H9 (cell line): ENCODE data around the gene PUM1. TPM values are rescaled to one million over a fixed set of nuclear protein-coding genes. Genes with fewer than 3 reads are reported as not detected.

ENCODE experiments used
- DNase-seq: peaks from one replicate; pipeline ENCODE4 v3.0.0-alpha.2; 2017
- H2AFZ ChIP-seq: one replicate; pipeline ENCODE4 v1.6.1; 2013; ENCODE audit warnings: mild to moderate bottlenecking, low read length, control low read depth, moderate library complexity
- H2AK5ac ChIP-seq: 2 replicates; pipeline ENCODE4 v1.6.1; 2013; ENCODE audit warnings: low read length, control low read depth, mixed read lengths; ENCODE audit not compliant: insufficient read length
- H2BK120ac ChIP-seq: one replicate; pipeline ENCODE4 v1.6.1; 2013; ENCODE audit warnings: low read depth, mild to moderate bottlenecking, low read length, control low read depth, inconsistent platforms; ENCODE audit not compliant: poor library complexity, severe bottlenecking
- H2BK12ac ChIP-seq: 2 replicates; pipeline ENCODE4 v1.6.1; 2013; ENCODE audit warnings: low read length, control low read depth, mixed read lengths, low read depth; ENCODE audit not compliant: insufficient read length
- H2BK15ac ChIP-seq: 2 replicates; pipeline ENCODE4 v1.6.1; 2013; ENCODE audit warnings: low read depth, low read length, control low read depth
- H2BK20ac ChIP-seq: one replicate; pipeline ENCODE4 v1.6.1; 2013; ENCODE audit warnings: low read depth, mild to moderate bottlenecking, low read length, control low read depth, inconsistent platforms; ENCODE audit not compliant: poor library complexity, severe bottlenecking
- H2BK5ac ChIP-seq: 2 replicates; pipeline ENCODE4 v1.6.1; 2013; ENCODE audit warnings: low read length, control low read depth, mixed read lengths; ENCODE audit not compliant: insufficient read length
- H3K14ac ChIP-seq: 2 replicates; pipeline ENCODE4 v1.6.1; 2013; ENCODE audit warnings: low read length, control low read depth; ENCODE audit not compliant: insufficient read depth
- H3K18ac ChIP-seq: 2 replicates; pipeline ENCODE4 v1.6.1; 2013; ENCODE audit warnings: low read depth, mild to moderate bottlenecking, mixed read lengths, low read length, control low read depth; ENCODE audit not compliant: insufficient read length
- H3K23ac ChIP-seq: 2 replicates; pipeline ENCODE4 v1.6.1; 2013; ENCODE audit warnings: low read length, control low read depth, mixed read lengths, low read depth; ENCODE audit not compliant: insufficient read length
- H3K23me2 ChIP-seq: 2 replicates; pipeline ENCODE4 v1.6.1; 2013; ENCODE audit warnings: low read depth, mild to moderate bottlenecking, mixed read lengths, low read length, control low read depth; ENCODE audit not compliant: insufficient read length, poor library complexity, severe bottlenecking
- H3K27ac ChIP-seq: 2 replicates; pipeline ENCODE4 v1.5.1; 2013; ENCODE audit warnings: low read length, control low read depth, mixed read lengths, low read depth; ENCODE audit not compliant: insufficient read length
- H3K27me3 ChIP-seq: 2 replicates; pipeline ENCODE4 v1.6.1; 2013; ENCODE audit warnings: low read length, control low read depth, inconsistent platforms; ENCODE audit not compliant: insufficient read depth
- H3K4ac ChIP-seq: 2 replicates; pipeline ENCODE4 v1.6.1; 2013; ENCODE audit warnings: low read depth, mild to moderate bottlenecking, control low read depth, inconsistent platforms, low read length, moderate library complexity
- H3K4me1 ChIP-seq: 2 replicates; pipeline ENCODE4 v1.6.1; 2013; ENCODE audit warnings: low read length, control low read depth, inconsistent platforms; ENCODE audit not compliant: insufficient read depth
- H3K4me2 ChIP-seq: 2 replicates; pipeline ENCODE4 v1.6.1; 2013; ENCODE audit warnings: low read length, control low read depth, mixed read lengths; ENCODE audit not compliant: insufficient read length, insufficient read depth
- H3K56ac ChIP-seq: 2 replicates; pipeline ENCODE4 v1.6.1; 2013; ENCODE audit warnings: low read depth, mild to moderate bottlenecking, mixed read lengths, low read length, control low read depth; ENCODE audit not compliant: insufficient read length
- H3K79me1 ChIP-seq: 2 replicates; pipeline ENCODE4 v1.6.1; 2013; ENCODE audit warnings: low read depth, mild to moderate bottlenecking, moderate library complexity, low read length, control low read depth, inconsistent platforms; ENCODE audit not compliant: insufficient read depth, poor library complexity, severe bottlenecking
- H3K79me2 ChIP-seq: 2 replicates; pipeline ENCODE4 v1.6.1; 2013; ENCODE audit warnings: low read length, control low read depth, inconsistent platforms; ENCODE audit not compliant: insufficient read depth
- H3K9ac ChIP-seq: 2 replicates; pipeline ENCODE4 v1.6.1; 2013; ENCODE audit warnings: low read length, control low read depth, mixed read lengths; ENCODE audit not compliant: insufficient read length; ENCODE audit errors: extremely low read depth
- H3K9me3 ChIP-seq: one replicate; pipeline ENCODE4 v1.6.1; 2013; ENCODE audit warnings: low read depth, low read length, inconsistent platforms; ENCODE audit not compliant: control insufficient read depth
- H3T11ph ChIP-seq: one replicate; pipeline ENCODE4 v1.6.1; 2013; ENCODE audit warnings: mild to moderate bottlenecking, low read length, control low read depth, inconsistent platforms
- H4K20me1 ChIP-seq: one replicate; pipeline ENCODE4 v1.6.1; 2013; ENCODE audit not compliant: control insufficient read depth, insufficient read length, insufficient read depth
- H4K5ac ChIP-seq: 2 replicates; pipeline ENCODE4 v1.6.1; 2013; ENCODE audit warnings: low read depth, mild to moderate bottlenecking, mixed read lengths, low read length, control low read depth; ENCODE audit not compliant: insufficient read length
- H4K8ac ChIP-seq: replicated peaks from 2 replicates; pipeline ENCODE4 v1.6.1; 2013; ENCODE audit warnings: low read length, control low read depth, mixed read lengths, low read depth; ENCODE audit not compliant: insufficient read length
- H4K91ac ChIP-seq: 2 replicates; pipeline ENCODE4 v1.6.1; 2013; ENCODE audit warnings: low read depth, mild to moderate bottlenecking, moderate library complexity, mixed read lengths, low read length, control low read depth; ENCODE audit not compliant: insufficient read length
- H3K27ac Mint-ChIP-seq, 3 experiments: 2 replicates in 2 of 3; 3 replicates in 1 of 3; pipeline ENCODE4 v1.8.0; 2020 to 2021; ENCODE audit warnings: mixed read lengths in 3 of 3, mild to moderate bottlenecking in 1 of 3, moderate library complexity in 1 of 3
- H3K27me3 Mint-ChIP-seq: 2 replicates; pipeline ENCODE4 v1.8.0; 2021; ENCODE audit warnings: low read depth, mild to moderate bottlenecking, moderate library complexity, mixed read lengths
- H3K36me3 Mint-ChIP-seq, 3 experiments: 2 replicates in 2 of 3; 3 replicates in 1 of 3; pipeline ENCODE4 v1.8.0; 2020 to 2021; ENCODE audit warnings: low read depth in 3 of 3, mixed read lengths in 3 of 3; ENCODE audit not compliant: insufficient read depth in 1 of 3
- H3K4me1 Mint-ChIP-seq, 2 experiments: 2 replicates each; pipeline ENCODE4 v1.8.0; 2020; ENCODE audit warnings: mixed read lengths in 2 of 2
- H3K4me3 Mint-ChIP-seq, 2 experiments: 2 replicates in 1 of 2; 3 replicates in 1 of 2; pipeline ENCODE4 v1.8.0; 2020 to 2021; ENCODE audit warnings: mild to moderate bottlenecking in 2 of 2, mixed read lengths in 2 of 2, moderate library complexity in 1 of 2
- H3K9me3 Mint-ChIP-seq, 2 experiments: 2 replicates in 1 of 2; 3 replicates in 1 of 2; pipeline ENCODE4 v1.8.0; 2020; ENCODE audit warnings: mild to moderate bottlenecking in 2 of 2, mixed read lengths in 2 of 2, moderate library complexity in 1 of 2
- CTCF ChIP-seq: fragments of 200-600 bp; sonication (generic); conservative IDR thresholded peaks from 3 replicates; pipeline ENCODE4 v1.8.0; 2021; ENCODE audit warnings: antibody characterized with exemption, mild to moderate bottlenecking
- WGBS: extraction: QIAGEN DNeasy Blood & Tissue Kit; methylation state at CpG from one replicate; pipeline ENCODE4 v1.1.7; 2013; ENCODE audit warnings: missing lambda C conversion rate, low lambda C conversion rate, mixed read lengths; ENCODE audit not compliant: insufficient read length; ENCODE audit errors: extremely low coverage; 5-methylcytosine and 5-hydroxymethylcytosine counted together
- total RNA-seq: library from RNA; stranded (reverse); gene quantifications from 2 replicates; pipeline ENCODE4 v1.2.1, GENCODE V29; 2021

Gene PUM1
- total RNA-seq, 1 experiment from 2014 or later: 164 TPM

- H3K9me3 Mint-ChIP-seq: no peaks in the 10 kb centered on the region
- H3K27me3 Mint-ChIP-seq: no peaks in the 10 kb centered on the region; the same call in 1 of the 2 replicates
- Histone ChIP-seq H2AK5ac (no peak overlapping the region), H3K9me3 (no peaks in the 10 kb centered on the region), H3K4ac (no peak overlapping the region), H3K27ac (no peak overlapping the region), H2BK5ac (no peak overlapping the region), H4K5ac (no peak overlapping the region), H3K9ac (no peak overlapping the region), H3K79me1 (no peaks in the 10 kb centered on the region), H3K18ac (no peak overlapping the region), H3K4me2 (no peak overlapping the region), H3K27me3 (no peaks in the 10 kb centered on the region), H3K4me1 (no peaks in the 10 kb centered on the region), H3K56ac (no peak overlapping the region), H2BK20ac (no peak overlapping the region), H3K14ac (no peak overlapping the region), H2AFZ (no peak overlapping the region), H2BK120ac (no peak overlapping the region), H3K23me2 (no peaks in the 10 kb centered on the region), H4K91ac (no peak overlapping the region), H3T11ph (no peak overlapping the region), H4K8ac (no peak overlapping the region), H4K20me1 (no peaks in the 10 kb centered on the region), H3K23ac (no peak overlapping the region), H2BK15ac (no peak overlapping the region), H3K79me2 (no peaks in the 10 kb centered on the region), H2BK12ac (no peak overlapping the region)
- H3K4me3 Mint-ChIP-seq: no peak overlapping the region
- no peaks in the 10 kb centered on the region for H3K36me3 Mint-ChIP-seq
- WGBS: no CpG with 5 or more reads among the region's 3 CpGs
- no peak overlapping the region; a peak in 1 of 7 replicates for H3K27ac Mint-ChIP-seq
- TF ChIP-seq CTCF: no peak
- DNase-seq: no peak
- H3K4me1 Mint-ChIP-seq: peaks cover 7% of the 10 kb centered on the region in 2 experiments
Observed at GRCh38 chr1:31082385-31082784, 16.9 kb upstream of the PUM1 start.
